ENCODE data around the gene POLR2J3.
"Not testable (repeated sequence)": the region's sequence is repeated elsewhere in the genome, so short reads cannot be mapped to it uniquely, and the experiment has no call there.

The POLR2J3 gene

DNA sequence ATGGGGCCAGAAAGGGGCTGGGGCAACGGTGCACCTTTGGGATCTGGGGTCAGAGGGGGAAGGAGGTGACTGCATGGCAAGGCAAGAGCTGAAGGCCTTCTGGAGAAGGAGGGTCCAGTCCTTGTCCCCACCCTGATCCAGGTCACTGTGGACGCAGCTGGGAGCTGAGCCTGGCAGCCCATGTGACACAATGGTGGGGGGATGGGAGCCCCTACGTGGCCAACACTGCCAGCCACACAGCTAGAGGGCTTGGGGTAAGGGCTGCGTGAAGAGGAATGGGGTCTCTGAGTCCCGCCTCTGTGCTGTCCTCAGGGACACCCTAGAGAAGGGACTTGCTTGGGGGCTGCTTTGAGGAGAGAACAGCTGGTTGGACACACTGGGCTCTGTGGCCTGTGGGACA is 9.3 kb upstream of the POLR2J3 start:
- not testable (repeated sequence) for DNase-seq

DNA sequence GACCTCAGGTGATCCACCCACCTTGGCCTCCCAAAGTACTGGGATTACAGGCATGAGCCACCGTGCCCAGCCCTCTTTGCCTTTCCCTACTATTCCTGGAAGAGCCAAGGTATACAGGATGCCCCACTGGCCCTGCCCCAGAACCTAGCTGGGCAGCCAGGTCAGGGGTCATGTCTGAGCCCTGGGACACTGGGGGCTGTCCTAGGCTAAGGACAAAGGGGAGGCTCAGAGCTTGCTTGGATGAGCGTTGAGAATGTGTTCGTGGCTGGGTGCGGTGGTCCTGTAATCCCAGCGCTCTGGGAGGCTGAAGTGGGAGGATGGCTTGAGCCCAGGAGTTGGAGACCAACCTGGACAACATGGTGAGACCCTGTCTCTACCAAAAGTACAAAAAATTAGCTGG is 6.1 kb upstream of the POLR2J3 start:
- DNase-seq: peak; percentile 7

DNA sequence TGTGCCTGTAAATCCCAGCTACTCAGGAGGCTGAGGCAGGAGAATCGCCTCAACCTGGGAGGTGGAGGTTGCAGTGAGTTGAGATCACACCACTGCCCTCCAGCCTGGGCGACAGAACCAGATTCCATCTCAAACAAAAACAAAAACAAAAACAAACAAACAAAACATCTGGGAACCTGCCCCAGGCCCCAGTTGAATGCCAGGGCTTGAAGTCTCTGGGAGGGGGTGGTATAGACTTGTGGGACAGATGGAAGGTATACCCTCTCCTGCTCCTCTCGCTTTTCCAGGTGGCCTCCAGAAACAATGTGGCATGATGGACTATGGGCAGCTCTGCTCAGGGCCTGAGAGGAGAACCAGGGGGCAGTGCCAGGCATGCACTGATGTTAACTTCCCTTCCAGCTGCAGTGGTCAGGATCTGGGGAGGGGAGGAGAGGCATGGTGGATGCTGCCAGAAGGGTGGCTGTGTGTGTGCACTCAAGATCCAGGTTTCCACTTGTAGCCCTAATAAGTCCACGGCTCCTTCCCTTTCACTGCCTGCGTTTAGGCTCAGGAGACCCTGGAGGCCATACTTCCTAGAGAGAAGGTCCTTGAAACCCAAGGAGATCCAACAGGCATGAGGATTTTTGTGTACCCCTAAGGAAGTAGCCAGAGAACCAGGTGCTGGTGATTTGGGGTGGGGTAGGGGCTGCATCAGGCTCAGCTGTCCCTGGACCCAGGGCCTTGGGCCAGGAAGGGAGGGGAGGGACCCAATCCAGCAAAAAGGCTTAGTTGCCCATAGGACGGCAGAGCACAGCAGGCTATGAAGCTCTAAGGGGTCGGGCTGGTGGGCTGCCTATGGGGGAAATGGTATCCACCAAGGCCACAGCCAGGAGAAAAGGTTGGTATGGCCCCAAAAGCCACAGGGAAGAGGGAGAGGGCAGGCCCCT is 5.2 kb upstream of the POLR2J3 start:
- not testable (repeated sequence) for DNase-seq

DNA sequence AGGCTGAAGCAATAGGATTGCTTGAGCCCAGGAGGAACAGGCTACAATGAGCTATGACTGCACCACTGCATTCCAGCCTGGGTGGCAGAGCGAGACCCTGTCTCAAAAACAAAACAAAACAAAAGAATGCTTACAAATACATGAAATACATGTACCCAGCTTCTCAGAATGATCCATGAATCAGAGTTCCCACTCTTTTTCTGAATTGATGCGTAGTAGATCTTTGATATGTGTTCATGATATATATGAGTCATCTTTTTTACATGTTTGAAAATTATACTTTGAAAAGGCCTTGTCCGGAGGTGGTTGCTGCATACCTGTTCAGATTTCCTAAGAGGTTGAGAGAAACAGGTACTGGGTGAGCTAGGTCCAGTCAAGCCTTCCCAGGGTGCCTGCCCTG is 4.0 kb upstream of the POLR2J3 start:
- not testable (repeated sequence) for DNase-seq

DNA sequence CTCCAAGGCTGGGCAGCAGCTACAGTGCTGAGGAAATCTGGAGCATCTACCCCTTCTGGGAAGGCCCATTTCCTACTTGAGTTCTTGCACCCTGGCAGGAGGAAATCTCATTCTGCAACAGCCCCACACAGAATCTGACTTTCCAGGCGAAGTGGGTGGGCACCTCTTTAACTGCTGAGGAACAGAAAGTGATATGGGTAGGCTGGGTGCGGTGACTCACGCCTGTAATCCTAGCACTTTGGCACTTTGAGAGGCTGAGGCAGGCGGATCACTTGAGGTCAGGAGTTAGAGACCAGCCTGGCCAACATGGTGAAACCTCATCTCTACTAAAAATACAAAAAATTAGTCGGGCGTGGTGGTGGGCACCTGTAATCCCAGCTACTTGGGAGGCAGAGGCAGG is 2.2 kb upstream of the POLR2J3 start:
- DNase-seq: not testable (repeated sequence)

DNA sequence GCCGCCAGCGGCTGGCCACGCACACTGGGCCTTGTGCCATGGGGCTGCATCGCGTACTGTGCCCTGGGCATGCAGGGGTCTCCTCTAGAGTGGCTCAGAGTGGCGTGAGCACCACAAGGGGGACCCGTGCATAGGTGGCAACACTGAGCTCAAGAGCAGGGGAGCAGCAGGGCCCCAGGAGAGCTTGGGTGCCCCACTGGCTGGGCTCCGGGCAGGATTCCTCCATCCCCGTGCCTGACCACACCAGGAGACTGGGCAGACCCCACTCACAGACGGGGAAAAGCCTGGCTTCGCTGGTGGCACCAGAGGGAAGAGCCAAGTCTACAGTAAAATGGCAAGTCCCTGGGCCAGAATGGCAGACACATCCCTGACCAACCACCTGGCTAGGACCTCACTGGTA is 3.8 kb downstream of the POLR2J3 start:
- not testable (repeated sequence) for DNase-seq

DNA sequence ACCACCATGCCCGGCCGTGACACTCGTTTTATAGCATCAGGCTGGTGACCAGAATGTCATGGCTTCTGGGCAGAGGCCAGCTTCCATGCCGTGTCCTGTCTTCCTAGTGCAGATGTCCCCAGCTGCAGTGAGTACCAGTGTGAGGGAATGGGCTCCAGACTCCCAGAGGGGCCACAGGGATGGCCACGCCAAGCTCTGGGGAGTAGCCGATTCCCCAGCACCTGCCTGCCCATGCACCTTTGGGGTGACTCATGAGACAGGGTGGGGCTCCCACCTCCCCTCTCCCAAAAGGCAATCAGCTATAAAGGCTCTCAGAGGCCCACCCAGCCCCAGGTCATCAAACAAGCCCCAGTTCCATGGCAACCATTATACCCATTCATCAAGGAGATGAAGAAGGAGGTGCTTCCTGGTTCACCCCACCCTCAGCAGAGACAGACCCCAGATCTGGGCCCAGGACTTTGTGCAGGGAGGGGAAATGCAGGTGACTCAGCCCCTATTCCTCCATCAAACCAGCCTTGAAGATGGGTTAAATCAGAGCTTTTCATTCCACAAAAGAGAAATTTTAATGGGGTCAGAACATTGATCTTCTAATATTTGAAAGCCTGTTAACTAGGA is 21.5 kb downstream of the POLR2J3 start, which contains the start of gene SPDYE2:
TSS of gene SPDYE2 (plus strand) at position 419 of the 615 bp plus-strand sequence. CDS start 2,030 bp downstream, outside the sequence.
- not testable (repeated sequence) for DNase-seq

DNA sequence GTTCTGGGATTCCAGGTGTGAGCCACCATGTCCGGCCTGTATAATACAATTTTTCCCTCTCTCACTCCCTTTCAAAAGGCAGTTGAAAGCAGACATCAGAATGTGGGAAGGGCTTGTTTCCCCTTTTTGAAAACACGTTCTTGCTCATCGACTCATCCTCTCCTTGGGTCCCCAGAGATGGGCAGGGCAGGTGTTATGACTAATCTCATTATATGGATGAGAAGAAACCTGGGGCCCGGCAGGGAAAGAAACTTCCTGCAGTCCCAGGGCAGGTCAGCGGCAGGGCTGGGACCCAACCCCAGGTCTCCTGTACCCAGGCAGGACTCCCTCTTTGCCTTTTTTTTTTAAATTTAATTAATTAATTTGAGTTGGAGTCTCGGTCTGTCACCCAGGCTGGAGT is 26.0 kb downstream of the POLR2J3 start:
- DNase-seq: not testable (repeated sequence)

DNA sequence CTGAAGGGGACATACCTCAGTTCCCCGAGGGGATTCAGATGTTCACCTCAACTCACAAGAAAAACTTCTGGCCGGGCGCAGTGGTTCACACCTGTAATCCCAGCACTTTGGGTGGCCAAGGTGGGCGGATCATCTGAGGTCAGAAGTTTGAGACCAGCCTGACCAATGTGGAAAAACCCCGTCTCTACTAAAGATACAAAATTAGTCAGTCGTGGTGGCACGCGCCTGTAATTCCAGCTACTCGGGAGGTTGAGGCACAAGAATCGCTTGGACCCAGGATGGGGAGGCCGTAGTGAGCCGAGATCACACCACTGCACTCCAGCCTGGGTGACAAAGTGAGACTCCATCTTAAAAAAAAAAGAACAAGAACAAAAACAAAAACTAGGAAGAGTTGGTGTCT is 27.1 kb downstream of the POLR2J3 start:
- DNase-seq: not testable (repeated sequence)

DNA sequence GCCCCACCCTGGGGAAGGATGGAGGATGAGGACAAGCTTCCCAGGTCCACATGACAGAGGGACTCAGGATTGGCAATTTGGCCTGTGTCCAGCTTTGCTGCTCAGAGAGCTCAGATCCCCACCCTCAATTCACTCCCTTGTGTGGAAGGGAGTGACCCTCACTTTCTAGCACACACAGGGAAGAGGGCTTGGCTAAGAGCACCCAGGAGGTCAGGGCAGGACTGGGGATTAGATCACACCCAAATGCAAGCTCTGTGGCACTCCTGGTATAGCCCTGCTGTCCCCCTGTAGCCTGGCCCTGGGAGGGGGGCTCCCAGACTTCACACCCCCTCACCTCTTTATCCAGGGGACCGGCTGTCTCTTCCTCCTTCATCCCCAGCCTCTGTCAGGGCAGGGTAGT is 28.0 kb downstream of the POLR2J3 start:
- not testable (repeated sequence) for DNase-seq

DNA sequence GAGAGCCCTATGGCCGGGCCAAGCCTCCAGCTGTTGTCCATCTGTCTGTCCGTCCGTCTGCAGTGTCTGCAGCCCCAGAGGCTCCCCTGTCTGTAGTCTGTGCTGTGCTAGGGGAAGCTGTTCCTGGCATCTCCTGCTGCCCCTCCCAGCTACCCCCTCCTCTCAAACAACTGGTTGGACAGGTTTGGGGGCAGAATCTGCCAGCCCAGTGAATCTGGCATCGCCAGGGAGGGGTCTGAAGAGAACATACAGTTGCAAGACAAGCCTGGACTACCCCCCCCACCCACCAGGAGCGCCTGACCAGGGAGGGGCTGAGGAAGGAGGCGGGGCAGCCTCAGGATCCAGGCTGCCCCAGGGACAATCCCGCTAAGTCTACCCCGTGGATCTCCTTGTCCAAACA is 28.8 kb downstream of the POLR2J3 start, which contains the start of gene UPK3BL2:
TSS of gene UPK3BL2 (minus strand) at position 101 of the 400 bp plus-strand sequence. CDS start at position 41, 60 bp downstream.
- not testable (repeated sequence) for DNase-seq

DNA sequence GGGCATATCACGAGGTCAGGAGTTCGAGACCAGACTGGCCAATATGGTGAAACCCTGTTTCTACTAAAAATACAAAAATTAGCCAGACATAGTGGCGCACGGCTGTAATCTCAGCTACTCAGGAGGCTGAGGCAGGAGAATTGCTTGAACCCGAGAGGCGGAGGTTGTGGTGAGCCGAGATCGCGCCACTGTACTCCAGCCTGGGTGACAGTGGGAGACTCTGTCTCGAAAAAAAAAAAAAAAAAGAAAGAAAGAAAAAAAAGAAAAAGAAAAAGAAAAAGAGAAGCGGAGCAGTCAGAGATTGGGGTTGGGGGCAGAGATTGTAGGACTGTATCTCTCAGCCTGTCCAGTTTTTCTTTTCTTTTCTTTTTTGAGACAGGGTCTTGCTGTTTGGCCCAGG is 29.6 kb downstream of the POLR2J3 start:
- DNase-seq: not testable (repeated sequence)

DNA sequence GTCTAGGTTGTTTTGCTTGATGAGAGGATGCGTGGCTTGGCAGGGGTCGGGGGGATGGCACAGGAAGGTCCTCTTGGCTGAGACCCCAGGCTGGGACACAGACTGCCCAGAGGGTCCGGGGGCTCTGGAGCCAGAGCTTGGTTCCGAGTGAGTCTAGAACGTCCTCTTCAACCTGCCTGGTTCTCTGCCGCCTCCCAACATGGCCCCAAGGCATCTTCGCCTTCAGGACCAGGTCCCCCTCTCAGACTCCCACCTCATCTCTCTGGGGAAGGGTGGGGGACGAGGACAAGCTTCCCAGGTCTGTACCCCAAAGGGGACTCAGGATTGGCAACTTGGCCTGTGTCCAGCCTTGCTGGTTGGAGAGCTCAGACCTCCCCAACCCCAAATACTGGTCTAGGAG is 30.3 kb downstream of the POLR2J3 start:
- not testable (repeated sequence) for DNase-seq

DNA sequence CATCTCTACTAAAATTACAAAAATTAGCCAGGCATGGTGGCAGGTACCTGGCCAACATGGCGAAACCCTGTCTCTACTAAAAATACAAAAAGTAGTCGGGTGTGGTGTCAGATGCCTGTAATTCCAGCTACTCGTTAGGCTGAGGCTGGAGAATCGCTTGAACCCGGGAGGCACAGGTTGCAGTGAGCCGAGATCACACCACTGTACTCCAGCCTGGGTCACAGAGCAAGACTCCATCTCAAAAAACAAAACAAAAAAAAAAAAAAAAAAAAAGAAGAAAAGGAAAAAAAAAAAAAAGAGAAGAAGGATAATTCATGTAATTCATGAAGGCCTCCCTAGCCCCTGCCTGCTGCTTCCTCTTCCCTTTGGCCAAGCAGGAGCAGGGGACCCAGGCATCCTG is 31.8 kb downstream of the POLR2J3 start:
- DNase-seq: not testable (repeated sequence)

DNA sequence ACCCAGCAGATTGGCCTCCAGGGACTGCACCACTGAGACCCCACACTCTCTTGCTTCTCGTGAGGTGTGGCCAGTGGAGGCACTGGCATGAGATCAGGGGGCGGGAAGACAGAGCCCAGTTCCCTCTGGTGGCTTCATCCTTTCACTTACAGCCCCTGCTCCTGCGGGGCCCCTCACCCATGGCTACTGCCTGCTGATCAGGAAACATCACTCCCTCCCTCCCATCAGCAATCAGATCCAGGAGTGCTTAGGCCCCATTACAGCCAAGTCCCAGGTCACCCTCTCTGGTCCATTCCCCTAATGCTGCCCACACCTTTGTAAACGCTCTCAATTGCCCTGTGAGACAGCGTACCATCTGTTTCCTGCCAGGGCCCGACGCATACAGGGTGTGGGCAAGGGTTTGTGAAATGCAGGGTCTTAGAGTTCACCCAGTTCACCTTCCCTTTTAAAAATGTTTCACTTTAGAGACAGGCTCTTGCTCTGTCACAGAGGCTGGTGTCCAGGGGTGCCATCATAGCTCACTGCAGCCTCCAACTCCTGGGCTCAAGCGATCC is 37.2 kb downstream of the POLR2J3 start:
- DNase-seq: not testable (repeated sequence)

DNA sequence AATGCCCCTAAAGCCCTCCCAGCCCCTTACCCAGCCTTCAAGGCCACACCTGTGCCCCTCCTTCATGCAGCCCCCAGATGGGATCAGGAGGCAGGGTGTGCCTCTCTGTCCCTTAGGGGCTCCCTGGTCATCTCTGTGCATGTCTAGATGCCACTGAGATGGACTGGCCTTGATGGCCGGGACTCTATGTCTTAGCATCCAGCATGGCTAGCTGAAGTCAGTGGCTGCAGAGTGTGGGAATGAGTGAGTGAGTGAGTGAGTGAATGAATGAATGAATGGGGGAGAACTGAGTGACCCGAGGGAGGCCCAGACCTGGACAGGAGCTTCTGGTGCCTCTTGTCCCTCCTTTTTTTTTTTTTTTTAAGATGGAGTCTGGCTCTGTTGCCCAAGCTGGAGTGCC is 40.3 kb downstream of the POLR2J3 start:
- not testable (repeated sequence) for DNase-seq

DNA sequence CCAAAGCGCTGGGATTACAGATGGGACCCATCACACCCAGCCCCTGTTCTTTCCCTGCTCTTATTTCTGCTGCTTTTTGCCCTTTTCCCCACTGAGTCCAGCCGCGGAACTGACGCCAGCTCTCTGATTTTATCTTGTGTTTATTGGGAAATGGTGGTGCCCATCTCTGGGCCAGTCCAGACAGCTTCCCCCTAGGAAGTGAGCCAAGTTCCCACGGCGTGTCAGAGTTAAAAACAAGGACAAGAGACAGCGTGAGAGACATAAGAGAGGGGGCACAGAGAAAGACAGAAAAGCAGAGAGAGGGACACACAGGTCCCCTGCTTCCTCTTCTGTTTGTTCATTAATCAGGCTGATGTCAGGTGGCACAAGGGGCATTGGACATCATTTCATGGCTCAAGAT is 40.8 kb downstream of the POLR2J3 start:
- DNase-seq: not testable (repeated sequence)

DNA sequence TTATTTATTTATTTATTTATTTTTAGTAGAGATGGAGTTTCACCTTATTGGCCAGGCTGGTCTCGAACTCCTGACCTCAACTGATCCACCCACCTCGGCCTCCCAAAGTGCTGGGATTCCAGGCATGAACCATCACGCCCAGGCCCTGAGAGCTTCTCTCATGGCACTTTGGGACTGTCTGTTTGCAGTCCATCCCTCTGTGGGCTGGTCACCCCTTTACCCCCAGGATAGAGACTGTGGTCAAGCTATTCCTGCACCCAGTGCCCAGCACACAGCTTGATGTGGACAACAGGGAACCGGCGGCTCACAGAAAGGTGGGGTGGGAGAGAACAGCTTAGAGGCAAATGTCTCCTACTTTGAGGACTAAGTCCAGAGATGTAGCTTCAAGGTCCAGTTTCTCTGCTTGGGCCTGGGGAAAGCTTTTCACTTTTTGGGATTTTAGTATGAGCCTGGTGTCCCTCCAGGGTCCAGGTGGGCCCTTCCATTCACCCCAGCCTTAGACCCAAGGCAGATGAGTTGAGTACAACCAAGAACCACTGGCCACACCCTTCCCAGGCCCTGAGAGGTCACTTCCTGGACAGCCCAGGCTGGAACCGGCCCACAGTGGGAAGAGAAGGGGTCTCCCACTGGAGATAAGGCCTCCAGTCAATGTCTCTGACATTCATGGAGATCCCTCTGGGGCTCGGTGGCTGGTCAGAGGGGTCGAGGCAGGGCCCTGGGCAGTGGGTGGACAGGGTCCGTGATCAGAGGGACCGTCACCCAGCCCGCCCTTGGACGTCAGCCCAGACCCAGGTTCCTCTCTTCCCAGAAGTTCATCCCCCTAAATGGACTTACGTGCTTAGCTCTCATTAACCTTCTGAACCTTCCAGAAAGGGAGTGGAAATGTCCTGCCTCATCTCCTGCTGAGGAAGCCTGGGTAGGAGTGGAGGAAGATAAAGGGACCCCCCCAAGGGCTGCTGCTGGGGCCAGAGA is 44.3 kb downstream of the POLR2J3 start:
- not testable (repeated sequence) for DNase-seq

DNA sequence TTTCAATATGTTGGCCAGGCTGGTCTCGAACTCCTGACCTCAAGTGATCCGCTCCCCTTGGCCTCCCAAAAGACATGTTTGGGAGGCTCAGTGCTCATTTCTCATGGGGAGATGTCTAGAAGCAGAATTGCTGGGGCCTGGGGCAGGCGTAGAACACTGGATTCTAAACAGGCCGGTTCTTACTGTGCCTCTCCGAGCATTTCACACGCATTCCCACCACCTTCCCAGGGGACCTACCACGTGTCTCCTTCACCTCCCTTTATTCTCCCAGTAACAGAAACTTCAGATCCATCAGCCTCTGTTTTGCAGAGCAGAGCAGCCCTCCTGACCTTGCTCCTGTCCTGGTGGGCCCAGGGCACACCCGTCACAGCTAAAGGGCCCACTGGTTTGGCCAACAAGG is 45.2 kb downstream of the POLR2J3 start:
- not testable (repeated sequence) for DNase-seq

DNA sequence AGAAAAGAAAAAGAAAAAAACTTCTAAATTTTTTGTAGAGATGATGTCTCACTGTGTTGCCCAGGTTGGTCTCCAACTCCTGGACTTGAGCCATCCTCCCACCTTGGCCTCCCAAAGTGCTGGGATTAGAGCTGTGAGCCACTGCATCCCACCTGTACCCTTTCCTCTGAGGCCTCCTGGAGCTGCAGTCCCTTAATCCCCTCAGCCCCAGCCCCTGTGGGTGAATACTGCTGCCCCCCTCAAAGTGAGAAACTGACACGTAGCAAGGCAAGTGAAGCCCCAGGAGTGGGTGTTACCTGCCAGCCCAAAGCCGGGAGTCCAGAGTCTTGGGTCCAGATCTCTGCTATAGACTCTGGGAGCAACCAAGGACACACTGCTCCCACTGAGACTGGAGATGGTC is 47.6 kb downstream of the POLR2J3 start:
- DNase-seq: not testable (repeated sequence)

DNA sequence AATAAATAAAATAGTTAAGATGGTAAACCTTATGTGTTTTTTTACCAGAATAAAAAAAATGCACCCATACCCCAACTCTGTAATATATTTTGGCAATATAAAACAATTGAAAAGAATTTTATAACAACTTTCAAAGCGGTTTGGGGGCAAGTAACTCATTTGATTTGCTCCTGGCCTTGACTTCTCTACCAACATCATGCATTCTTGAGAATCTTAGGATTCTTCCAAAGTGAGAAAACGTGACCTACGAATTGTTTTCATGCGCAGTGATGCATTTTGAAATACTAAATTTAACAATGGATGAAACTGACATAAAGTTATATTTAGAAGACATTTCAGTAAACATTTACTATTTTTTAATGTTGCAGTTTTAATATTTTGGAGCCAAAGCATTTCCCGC is 51.6 kb downstream of the POLR2J3 start:
- not testable (repeated sequence) for DNase-seq

DNA sequence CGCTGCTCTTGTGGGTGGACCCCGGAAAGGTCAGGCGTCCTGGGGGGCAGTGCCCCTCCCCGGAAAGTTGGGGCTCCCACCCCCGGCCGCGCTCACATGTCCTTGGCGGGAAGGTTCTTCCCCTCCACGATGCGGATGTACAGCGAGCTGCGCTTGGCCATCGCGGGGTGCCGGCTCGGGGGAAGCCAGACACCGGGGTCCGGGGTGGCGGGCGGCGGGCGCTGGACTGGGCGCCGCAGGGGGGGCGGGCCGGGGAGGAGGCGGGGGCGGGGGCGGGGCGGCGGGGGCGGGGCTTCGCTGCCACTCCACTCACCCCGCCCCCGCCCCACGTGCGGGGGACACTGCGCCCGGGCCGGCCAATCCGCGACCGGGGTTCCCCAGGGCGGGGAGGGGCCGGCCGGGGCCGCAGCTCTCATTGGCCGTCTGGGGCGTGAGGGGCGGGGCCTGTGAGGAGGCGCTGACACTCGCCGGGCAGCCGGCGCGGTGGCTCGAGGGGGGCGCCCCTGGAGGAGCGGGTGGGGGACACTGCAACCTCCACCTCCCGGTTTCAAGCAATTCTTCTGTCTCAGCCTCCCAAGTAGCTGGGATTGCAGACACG is 54.7 kb downstream of the POLR2J3 start, which contains the start of gene RASA4B:
TSS of gene RASA4B (minus strand) at position 228 of the 598 bp plus-strand sequence. CDS start at position 161, 67 bp downstream.
- not testable (repeated sequence) for DNase-seq

All from activated CD4-positive, alpha-beta T cell treated with anti-CD3 and anti-CD28 coated beads for 1 hour (primary cell).